HepG2 (cell line): ENCODE results near the gene MROH2A.

ENCODE experiments used
- CEBPB ChIP-seq: IDR thresholded peaks from 2 replicates; pipeline ENCODE4 v1.6.1; 2011; ENCODE audit warnings: low read depth, low read length, improper control_type of control experiment, borderline replicate concordance
- CTCF ChIP-seq: sonication (generic); formaldehyde crosslinking; IDR thresholded peaks from 2 replicates; pipeline ENCODE4 v1.5.0; 2020; ENCODE audit warnings: mild to moderate bottlenecking, missing genetic modification reagents, moderate library complexity
- ELK4 ChIP-seq: sonication (generic); formaldehyde crosslinking; IDR thresholded peaks from 2 replicates; pipeline ENCODE4 v1.9.0; 2021; ENCODE audit warnings: missing genetic modification reagents, borderline replicate concordance
- FOXK2 ChIP-seq: fragments of 450-650 bp; IDR thresholded peaks from 2 replicates; pipeline ENCODE4 v1.6.1; 2016
- PBX2 ChIP-seq: IDR thresholded peaks from 2 replicates; pipeline ENCODE4 v1.6.1; 2016; ENCODE audit warnings: control low read depth
- RCOR2 ChIP-seq: IDR thresholded peaks from 2 replicates; pipeline ENCODE4 v1.6.1; 2016; ENCODE audit warnings: missing biosample characterization, missing genetic modification reagents
- SRSF4 ChIP-seq: fragments of 200-400 bp; formaldehyde crosslinking; IDR thresholded peaks from one replicate; pipeline ENCODE4 v1.6.1; 2018; ENCODE audit warnings: mild to moderate bottlenecking, low read depth, low read length, moderate library complexity; ENCODE audit not compliant: poor library complexity, severe bottlenecking
- TBL1XR1 ChIP-seq: fragments of 150-350 bp; IDR thresholded peaks from 2 replicates; pipeline ENCODE4 v1.6.1; 2014; ENCODE audit warnings: borderline replicate concordance, low read length; ENCODE audit not compliant: partially characterized antibody
- TCF7 ChIP-seq: sonication (generic); IDR thresholded peaks from 2 replicates; pipeline ENCODE4 v1.6.1; 2016; ENCODE audit warnings: antibody characterized with exemption, low read depth
- ZBTB33 ChIP-seq: sonication (generic); formaldehyde crosslinking; IDR thresholded peaks from 2 replicates; pipeline ENCODE4 v1.4.0; 2020; ENCODE audit warnings: missing genetic modification reagents
- ZNF512 ChIP-seq: sonication (generic); formaldehyde crosslinking; IDR thresholded peaks from 2 replicates; pipeline ENCODE4 v1.4.0; 2020; ENCODE audit warnings: mild to moderate bottlenecking, missing genetic modification reagents
- ZNF639 ChIP-seq: conservative IDR thresholded peaks from 2 replicates; pipeline ENCODE4 v1.6.1; 2018; ENCODE audit warnings: missing genetic modification reagents

GRCh38 chr2:233764264-233764663, 13.9 kb upstream of the MROH2A start:
- no peak for TF ChIP-seq ZBTB33
- TF ChIP-seq SRSF4, result no peak
- no peak for TF ChIP-seq TBL1XR1
- TF ChIP-seq RCOR2 (CRISPR knock-in tag), result no peak
- TF ChIP-seq CEBPB, result no peak
- TF ChIP-seq ELK4, result no peak
- no peak for TF ChIP-seq ZNF639 (CRISPR knock-in tag)
- no peak for TF ChIP-seq CTCF (CRISPR knock-in tag)
- TF ChIP-seq ZNF512, result no peak
- TF ChIP-seq FOXK2, result no peak
- TF ChIP-seq TCF7, result no peak
- no peak for TF ChIP-seq PBX2 (CRISPR knock-in tag)
